ENCODE measurements around the gene NOTCH3. TPM values are rescaled to one million over a fixed set of nuclear protein-coding genes. Genes with fewer than 3 reads are reported as not detected.
A peak's percentile ranks its signal among the peaks of the same experiment; 100 is the strongest.

Gene NOTCH3
- total and polyA plus RNA-seq, 2 of the 8 experiments (the other 6 are each of a cell fraction or from before 2014, with no cell fraction given), result 37.5 to 107 TPM

DNA sequence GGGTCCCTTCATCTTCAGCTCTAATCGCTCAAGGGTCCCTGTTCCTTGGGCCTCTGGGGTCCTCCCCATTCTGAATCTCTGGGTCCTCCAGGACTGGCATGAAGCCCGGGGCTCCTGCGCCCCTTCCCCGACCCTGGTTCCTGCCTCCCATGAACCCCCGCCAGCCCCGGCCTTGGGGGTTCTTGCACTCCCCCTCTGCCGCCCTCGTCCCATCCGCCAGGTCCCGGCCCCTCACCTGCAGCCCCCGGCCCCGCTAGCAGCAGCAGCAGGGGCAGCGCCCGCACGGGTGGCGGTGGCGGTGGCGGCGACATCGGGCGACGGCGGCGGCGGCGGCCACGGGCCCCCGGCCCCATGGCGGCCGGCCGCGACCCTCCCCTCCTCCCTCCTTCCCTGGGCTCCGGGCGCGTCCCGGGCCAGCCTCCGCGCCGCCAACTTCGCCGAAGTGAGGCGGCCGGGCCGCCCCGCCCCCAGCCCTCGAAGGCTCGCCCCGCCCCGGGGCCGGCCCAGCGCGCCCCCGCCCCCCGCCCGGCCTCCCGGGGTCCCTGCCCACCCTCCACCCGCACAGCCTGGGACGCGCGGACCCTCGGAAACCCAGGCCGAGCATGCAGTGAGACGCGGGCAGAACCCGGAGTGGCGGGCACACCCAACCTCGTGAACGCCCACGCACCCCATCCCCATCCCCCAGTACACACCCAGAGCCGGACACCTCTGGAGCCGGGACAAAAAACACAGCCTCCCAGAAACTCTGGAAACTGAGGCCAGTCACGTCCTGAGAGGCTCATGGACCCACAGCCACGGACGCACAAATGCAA is at the start of gene NOTCH3 (continued):
- TF ChIP-seq, protein P1, sequence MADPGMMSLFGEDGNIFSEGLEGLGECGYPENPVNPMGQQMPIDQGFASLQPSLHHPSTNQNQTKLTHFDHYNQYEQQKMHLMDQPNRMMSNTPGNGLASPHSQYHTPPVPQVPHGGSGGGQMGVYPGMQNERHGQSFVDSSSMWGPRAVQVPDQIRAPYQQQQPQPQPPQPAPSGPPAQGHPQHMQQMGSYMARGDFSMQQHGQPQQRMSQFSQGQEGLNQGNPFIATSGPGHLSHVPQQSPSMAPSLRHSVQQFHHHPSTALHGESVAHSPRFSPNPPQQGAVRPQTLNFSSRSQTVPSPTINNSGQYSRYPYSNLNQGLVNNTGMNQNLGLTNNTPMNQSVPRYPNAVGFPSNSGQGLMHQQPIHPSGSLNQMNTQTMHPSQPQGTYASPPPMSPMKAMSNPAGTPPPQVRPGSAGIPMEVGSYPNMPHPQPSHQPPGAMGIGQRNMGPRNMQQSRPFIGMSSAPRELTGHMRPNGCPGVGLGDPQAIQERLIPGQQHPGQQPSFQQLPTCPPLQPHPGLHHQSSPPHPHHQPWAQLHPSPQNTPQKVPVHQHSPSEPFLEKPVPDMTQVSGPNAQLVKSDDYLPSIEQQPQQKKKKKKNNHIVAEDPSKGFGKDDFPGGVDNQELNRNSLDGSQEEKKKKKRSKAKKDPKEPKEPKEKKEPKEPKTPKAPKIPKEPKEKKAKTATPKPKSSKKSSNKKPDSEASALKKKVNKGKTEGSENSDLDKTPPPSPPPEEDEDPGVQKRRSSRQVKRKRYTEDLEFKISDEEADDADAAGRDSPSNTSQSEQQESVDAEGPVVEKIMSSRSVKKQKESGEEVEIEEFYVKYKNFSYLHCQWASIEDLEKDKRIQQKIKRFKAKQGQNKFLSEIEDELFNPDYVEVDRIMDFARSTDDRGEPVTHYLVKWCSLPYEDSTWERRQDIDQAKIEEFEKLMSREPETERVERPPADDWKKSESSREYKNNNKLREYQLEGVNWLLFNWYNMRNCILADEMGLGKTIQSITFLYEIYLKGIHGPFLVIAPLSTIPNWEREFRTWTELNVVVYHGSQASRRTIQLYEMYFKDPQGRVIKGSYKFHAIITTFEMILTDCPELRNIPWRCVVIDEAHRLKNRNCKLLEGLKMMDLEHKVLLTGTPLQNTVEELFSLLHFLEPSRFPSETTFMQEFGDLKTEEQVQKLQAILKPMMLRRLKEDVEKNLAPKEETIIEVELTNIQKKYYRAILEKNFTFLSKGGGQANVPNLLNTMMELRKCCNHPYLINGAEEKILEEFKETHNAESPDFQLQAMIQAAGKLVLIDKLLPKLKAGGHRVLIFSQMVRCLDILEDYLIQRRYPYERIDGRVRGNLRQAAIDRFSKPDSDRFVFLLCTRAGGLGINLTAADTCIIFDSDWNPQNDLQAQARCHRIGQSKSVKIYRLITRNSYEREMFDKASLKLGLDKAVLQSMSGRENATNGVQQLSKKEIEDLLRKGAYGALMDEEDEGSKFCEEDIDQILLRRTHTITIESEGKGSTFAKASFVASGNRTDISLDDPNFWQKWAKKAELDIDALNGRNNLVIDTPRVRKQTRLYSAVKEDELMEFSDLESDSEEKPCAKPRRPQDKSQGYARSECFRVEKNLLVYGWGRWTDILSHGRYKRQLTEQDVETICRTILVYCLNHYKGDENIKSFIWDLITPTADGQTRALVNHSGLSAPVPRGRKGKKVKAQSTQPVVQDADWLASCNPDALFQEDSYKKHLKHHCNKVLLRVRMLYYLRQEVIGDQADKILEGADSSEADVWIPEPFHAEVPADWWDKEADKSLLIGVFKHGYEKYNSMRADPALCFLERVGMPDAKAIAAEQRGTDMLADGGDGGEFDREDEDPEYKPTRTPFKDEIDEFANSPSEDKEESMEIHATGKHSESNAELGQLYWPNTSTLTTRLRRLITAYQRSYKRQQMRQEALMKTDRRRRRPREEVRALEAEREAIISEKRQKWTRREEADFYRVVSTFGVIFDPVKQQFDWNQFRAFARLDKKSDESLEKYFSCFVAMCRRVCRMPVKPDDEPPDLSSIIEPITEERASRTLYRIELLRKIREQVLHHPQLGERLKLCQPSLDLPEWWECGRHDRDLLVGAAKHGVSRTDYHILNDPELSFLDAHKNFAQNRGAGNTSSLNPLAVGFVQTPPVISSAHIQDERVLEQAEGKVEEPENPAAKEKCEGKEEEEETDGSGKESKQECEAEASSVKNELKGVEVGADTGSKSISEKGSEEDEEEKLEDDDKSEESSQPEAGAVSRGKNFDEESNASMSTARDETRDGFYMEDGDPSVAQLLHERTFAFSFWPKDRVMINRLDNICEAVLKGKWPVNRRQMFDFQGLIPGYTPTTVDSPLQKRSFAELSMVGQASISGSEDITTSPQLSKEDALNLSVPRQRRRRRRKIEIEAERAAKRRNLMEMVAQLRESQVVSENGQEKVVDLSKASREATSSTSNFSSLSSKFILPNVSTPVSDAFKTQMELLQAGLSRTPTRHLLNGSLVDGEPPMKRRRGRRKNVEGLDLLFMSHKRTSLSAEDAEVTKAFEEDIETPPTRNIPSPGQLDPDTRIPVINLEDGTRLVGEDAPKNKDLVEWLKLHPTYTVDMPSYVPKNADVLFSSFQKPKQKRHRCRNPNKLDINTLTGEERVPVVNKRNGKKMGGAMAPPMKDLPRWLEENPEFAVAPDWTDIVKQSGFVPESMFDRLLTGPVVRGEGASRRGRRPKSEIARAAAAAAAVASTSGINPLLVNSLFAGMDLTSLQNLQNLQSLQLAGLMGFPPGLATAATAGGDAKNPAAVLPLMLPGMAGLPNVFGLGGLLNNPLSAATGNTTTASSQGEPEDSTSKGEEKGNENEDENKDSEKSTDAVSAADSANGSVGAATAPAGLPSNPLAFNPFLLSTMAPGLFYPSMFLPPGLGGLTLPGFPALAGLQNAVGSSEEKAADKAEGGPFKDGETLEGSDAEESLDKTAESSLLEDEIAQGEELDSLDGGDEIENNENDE (IDR thresholded peaks at IDR 0.05; ENCODE audit: insufficient replicate concordance, low read length), result no peak
- no peak for TF ChIP-seq TCF12 (IDR thresholded peaks at IDR 0.05; ENCODE audit: low read depth, low read length)
- no peak for TF ChIP-seq CREB1 (IDR thresholded peaks at IDR 0.05)
- 0 out of 2 replicates have a peak, but pooled peaks have one; percentile 32 for TF ChIP-seq TAF1 (IDR thresholded peaks at IDR 0.05; ENCODE audit: low read depth, low read length)
- peak; percentile 53 for TF ChIP-seq KDM4A (IDR thresholded peaks at IDR 0.05; ENCODE audit: low read depth, low read length, severe bottlenecking)
- peak; percentile 26 for TF ChIP-seq TAF7 (optimal IDR thresholded peaks at IDR 0.05; ENCODE audit: borderline replicate concordance, low read depth, low read length)
- peak in 1 of 2 experiments; percentile 44; a peak in 1 of 4 replicates for TF ChIP-seq SIN3A (conservative IDR thresholded peaks at IDR 0.05 in 1 of 2, IDR thresholded peaks at IDR 0.05 in 1 of 2; ENCODE audit: low read depth in 1 of 2, low read length in 2 of 2)
- no peak for TF ChIP-seq NRF1 (IDR thresholded peaks at IDR 0.05; ENCODE audit: low read depth, low read length)
- TF ChIP-seq, protein P2, sequence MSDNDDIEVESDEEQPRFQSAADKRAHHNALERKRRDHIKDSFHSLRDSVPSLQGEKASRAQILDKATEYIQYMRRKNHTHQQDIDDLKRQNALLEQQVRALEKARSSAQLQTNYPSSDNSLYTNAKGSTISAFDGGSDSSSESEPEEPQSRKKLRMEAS (IDR thresholded peaks at IDR 0.05), result no peak

All from H1 (cell line).